Right lobe of liver (tissue), 6 donors: Measurements from ENCODE around the gene MYL12A. TPM values are rescaled to one million over a fixed set of nuclear protein-coding genes. Genes with fewer than 3 reads are reported as not detected.
A peak's percentile ranks its signal among the peaks of the same experiment; 100 is the strongest.

ENCODE experiments used
- ATAC-seq, 4 donors: fragments of 200-7000 bp; cut with Tn5 transposase; one replicate each; pipeline ENCODE4 v1.9.1; 2020; ENCODE audit warnings: mild to moderate bottlenecking in 4 of 4, moderate library complexity in 4 of 4
- DNase-seq, 3 donors: peaks; one replicate each; pipeline ENCODE4 v3.0.0-alpha.2; 2020
- H3K27ac ChIP-seq, 3 donors: fragments of 200-600 bp; one replicate each; pipeline ENCODE4 v1.8.0; 2022
- H3K27me3 ChIP-seq, 2 donors: fragments of 200-600 bp; one replicate each; pipeline ENCODE4 v1.8.0; 2022
- H3K36me3 ChIP-seq, 4 donors: fragments of 200-600 bp; sonication (generic) in 1 of 4; one replicate each; pipeline versions ENCODE4 v1.5.1 to v1.8.0; 2017 to 2022; ENCODE audit warnings: control low read depth in 1 of 4
- H3K4me1 ChIP-seq, 4 donors: fragments of 200-600 bp; sonication (generic) in 1 of 4; one replicate each; pipeline versions ENCODE4 v1.5.1 to v1.8.0; 2017 to 2022; ENCODE audit warnings: control low read depth in 1 of 4
- H3K4me3 ChIP-seq, 3 donors: fragments of 200-600 bp; one replicate each; pipeline ENCODE4 v1.8.0; 2022
- H3K9me3 ChIP-seq, 4 donors: fragments of 200-600 bp; sonication (generic) in 1 of 4; one replicate each; pipeline versions ENCODE4 v1.5.1 to v1.8.0; 2017 to 2022; ENCODE audit warnings: control low read depth in 1 of 4
- CTCF ChIP-seq, 4 donors: fragments of 200-600 bp in 3 of 4; fragments of 450-650 bp in 1 of 4; IDR thresholded peaks; one replicate each; pipeline versions ENCODE4 v1.5.1 to v1.8.0; 2016 to 2022; ENCODE audit warnings: antibody characterized with exemption in 4 of 4, mild to moderate bottlenecking in 2 of 4
- POLR2A ChIP-seq: fragments of 450-650 bp; IDR thresholded peaks from one replicate; pipeline ENCODE4 v1.6.1; 2017; ENCODE audit warnings: antibody characterized with exemption, mild to moderate bottlenecking
- WGBS: methylation state at CpG from one replicate; pipeline ENCODE4 v1.1.6; 2018; ENCODE audit warnings: low coverage, low lambda C conversion rate; ENCODE audit not compliant: insufficient coverage; ENCODE audit errors: missing lambda C conversion rate; 5-methylcytosine and 5-hydroxymethylcytosine counted together
- intact Hi-C, 2 donors: fragments of 100-400 bp; cut with DNase I; formaldehyde crosslinking; loops; one replicate each; pipeline versions ENCODE4 v1.11.2 to v1.14.1; 2022
- total RNA-seq, 6 experiments: library from RNA; depleted of rRNA in 2 of 6; stranded (reverse); fragments of >200 nt in 2 of 6; fragmentation: NEBNext Ultra II Directional in 3 of 6; extraction: Animal tissue kit (Norgen Biotek cat#: 25700) in 3 of 6; gene quantifications; one replicate each; pipeline versions ENCODE4 v1.1.0 to v1.2.4, GENCODE V29; 2016 to 2023
- donor health status: DM: no; HTN: yes; CAD: no.
- donor health status: DM: no; HTN: no; CAD: no.
- donor health status: DM: no; HTN: no; CAD: no.
- donor health status: DM: no; HTN: yes; CAD: no.
- donor health status: DM: no; HTN: yes; CAD: no.

MYL12A gene
- total RNA-seq, 6 experiments from 2014 or later = 82.1 to 309 (median 225) TPM

- Histone ChIP-seq H3K4me3 (peak overlapping the region; percentile 49 to 76 (median 65)), H3K36me3 (no peaks in the 10 kb centered on the region), H3K9me3 (no peaks in the 10 kb centered on the region), H3K4me1 (peaks cover 0 to 5% (median 0%) of the 10 kb centered on the region in 4 donors), H3K27ac (peak overlapping the region in 1 of 3 donors; percentile 42), H3K27me3 (no peaks in the 10 kb centered on the region)
- intact Hi-C loops = loop anchor here in 1 of 2 donors (10.0 kb wide), 1 partner anchor 377 kb away; no protein-coding TSS in a partner anchor
- DNase-seq = peak; percentile 90 to 91 (median 91)
- TF ChIP-seq POLR2A = peak; percentile 39
- peak; percentile 13 to 64 (median 42) for TF ChIP-seq CTCF (IDR thresholded peaks at IDR 0.05)
- 2% methylated on average over 7 of the region's 18 CpGs for WGBS
- ATAC-seq = peak; percentile 94 to 98 (median 95)
Measured at GRCh38 chr18:3297025-3297984, 49.7 kb downstream of the MYL12A start.

GRCh38 chr18:3304832-3305231 lies 57.2 kb downstream of the MYL12A start:
- 80% methylated on average over 1 of the region's 1 CpG for WGBS
- Histone ChIP-seq H3K27me3 (no peaks in the 10 kb centered on the region), H3K4me1 (no peaks in the 10 kb centered on the region), H3K27ac (no peak overlapping the region), H3K9me3 (no peaks in the 10 kb centered on the region), H3K36me3 (no peaks in the 10 kb centered on the region), H3K4me3 (no peak overlapping the region)
- intact Hi-C loops = no loop called here
- ATAC-seq = no peak
- DNase-seq = no peak
- no peak for TF ChIP-seq CTCF (IDR thresholded peaks at IDR 0.05)
- TF ChIP-seq POLR2A = no peak

GRCh38 chr18:3305354-3305762 lies 57.8 kb downstream of the MYL12A start:
- no peaks in the 10 kb centered on the region for H3K4me1 ChIP-seq
- no peak overlapping the region for H3K4me3 ChIP-seq
- H3K36me3 ChIP-seq = no peaks in the 10 kb centered on the region
- H3K9me3 ChIP-seq = no peaks in the 10 kb centered on the region
- DNase-seq (no peak), ATAC-seq (no peak)
- no peak for TF ChIP-seq POLR2A
- TF ChIP-seq CTCF (IDR thresholded peaks at IDR 0.05) = no peak
- H3K27ac ChIP-seq = no peak overlapping the region
- intact Hi-C loops = no loop called here
- 61% methylated on average over 6 of the region's 7 CpGs for WGBS
- H3K27me3 ChIP-seq = no peaks in the 10 kb centered on the region

Other genes starting within 250 kb of the MYL12A start
- 100 to 1,000 TPM in 5 of 6 experiments, 10 to 100 TPM in 1; 64.9 to 175 (median 150) TPM for gene LPIN2, start 234.7 kb upstream of the MYL12A start, total RNA-seq
- 10 to 100 TPM in 5 of 6 experiments, 1 to 10 TPM in 1; 3.1 to 64.5 (median 19.1) TPM for gene MYOM1, start 27.8 kb upstream of the MYL12A start, total RNA-seq
- 100 to 1,000 TPM; 113 to 281 (median 185) TPM for gene MYL12B, start 14.3 kb downstream of the MYL12A start, total RNA-seq
- 10 to 100 TPM; 11.3 to 41.4 (median 22.3) TPM for gene TGIF1, start 202.4 kb downstream of the MYL12A start, total RNA-seq